GM21381 (cell line): Measurements from ENCODE around the gene GADD45GIP1.

Experiments used
- ATAC-seq: cut with Tn5 transposase; IDR thresholded peaks from one replicate; pipeline ENCODE4 v1.9.1; 2021; ENCODE audit warnings: mild to moderate bottlenecking, moderate library complexity; ENCODE audit not compliant: unreplicated experiment

Gene GADD45GIP1

DNA sequence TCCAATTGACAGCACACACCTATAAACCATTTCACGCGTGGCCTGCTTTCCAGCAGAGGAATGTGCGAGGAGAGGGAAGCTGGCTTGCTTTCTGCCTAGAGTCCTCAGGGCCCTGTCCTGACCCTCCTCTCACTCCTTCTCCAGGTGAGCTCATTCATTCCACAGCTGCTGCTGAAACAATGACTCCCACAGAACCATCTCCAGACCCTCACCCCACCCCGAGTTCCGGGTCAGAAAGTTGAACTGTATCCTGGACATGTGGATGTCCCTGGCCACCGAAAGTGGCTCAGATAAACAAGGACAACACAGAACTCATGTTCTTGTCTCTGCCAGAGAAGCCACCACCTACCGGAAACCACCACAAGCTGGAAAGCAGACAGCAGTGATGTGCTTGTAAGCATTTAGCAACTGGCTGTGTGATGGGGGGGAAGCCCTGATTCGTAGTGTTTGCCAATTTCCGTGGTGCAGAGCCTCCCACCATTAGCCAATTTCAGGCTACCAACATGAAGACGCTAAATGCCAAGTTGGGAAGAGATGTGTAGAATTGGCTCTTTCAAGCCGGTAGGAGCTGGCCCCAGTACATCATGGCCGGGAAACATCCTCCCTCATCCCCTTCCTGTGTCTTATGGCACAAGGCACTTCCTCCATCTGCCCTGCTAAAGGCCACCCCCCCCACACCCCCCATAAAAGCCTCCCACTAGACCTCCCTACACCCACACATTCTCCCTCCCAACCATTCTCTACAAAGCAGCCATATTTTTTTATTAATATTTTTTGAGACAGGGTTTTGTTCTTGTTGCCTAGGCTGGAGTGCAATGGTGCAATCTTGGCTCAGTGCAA, 43.0 kb downstream of the GADD45GIP1 start:
- ATAC-seq, result no peak

DNA sequence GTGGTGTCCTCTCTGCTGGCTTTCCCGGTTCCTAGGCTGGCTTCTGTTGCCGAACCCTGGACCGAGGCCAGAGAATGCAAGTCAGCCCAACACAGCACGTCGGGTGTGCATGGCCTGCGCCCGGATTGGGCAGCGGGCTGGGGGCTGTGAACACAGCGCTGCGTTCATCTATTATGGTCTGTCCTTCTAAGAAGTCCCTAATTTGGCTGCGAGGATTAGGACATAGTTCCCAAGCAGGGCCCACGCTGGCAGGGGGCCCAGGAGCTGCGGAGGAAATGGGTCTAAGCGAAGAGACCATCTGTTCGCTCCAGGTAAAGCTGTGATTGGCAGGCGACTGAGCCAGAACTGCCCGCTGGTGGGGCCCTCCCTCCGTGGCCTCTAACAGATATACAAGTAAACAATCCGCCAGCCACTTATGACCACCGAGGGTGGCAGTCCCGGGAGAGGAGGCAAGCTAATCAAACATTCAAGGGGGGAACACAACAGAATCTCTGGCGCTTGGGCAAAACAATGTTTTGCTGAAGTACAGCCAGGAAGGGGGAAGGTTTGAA, 43.9 kb downstream of the GADD45GIP1 start:
- ATAC-seq, result no peak

DNA sequence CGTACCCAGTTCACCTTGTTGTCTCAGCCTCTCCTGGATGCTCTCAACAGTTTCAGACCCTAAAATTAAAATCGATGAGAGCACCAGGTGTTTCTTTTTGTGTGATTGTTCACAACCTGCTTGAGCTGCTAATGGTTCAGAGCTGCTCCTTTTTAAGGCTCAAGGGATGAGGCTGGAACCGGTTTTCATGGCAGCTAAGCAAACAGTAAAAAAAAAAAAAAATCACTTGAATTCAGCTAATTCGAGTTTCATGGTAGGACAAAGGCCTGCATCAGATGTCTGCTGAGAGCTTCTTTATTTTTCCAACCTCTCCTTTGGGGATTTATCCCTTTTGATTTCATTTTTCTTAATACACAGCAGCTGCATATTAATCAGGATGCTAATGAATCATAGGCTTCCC, 44.5 kb downstream of the GADD45GIP1 start:
- ATAC-seq, result no peak

DNA sequence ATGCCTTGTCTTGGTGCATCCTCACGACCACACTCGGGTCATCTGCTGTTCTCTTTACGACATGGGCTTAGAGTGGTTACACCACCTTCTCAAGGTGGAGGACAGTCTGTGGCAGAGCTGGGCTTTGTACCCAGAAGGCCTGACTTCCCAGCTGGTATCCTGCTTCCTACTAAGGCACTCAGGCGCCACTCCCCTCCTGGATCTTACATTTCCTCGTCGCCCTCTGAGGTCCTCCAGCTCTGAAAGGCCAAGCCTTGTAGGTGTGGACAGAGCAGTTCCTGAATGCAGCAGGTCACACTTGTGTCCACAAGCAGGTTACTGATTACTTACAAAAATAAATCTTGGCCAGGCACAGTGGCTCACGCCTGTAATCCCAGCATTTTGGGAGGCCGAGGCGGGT, 49.9 kb downstream of the GADD45GIP1 start:
- no peak for ATAC-seq
